Measurements from ENCODE around the gene NUMA1. TPM values are rescaled to one million over a fixed set of nuclear protein-coding genes. Genes with fewer than 3 reads are reported as not detected.

Gene NUMA1
- total RNA-seq, 1 donor from 2014 or later, result 130 TPM

DNA sequence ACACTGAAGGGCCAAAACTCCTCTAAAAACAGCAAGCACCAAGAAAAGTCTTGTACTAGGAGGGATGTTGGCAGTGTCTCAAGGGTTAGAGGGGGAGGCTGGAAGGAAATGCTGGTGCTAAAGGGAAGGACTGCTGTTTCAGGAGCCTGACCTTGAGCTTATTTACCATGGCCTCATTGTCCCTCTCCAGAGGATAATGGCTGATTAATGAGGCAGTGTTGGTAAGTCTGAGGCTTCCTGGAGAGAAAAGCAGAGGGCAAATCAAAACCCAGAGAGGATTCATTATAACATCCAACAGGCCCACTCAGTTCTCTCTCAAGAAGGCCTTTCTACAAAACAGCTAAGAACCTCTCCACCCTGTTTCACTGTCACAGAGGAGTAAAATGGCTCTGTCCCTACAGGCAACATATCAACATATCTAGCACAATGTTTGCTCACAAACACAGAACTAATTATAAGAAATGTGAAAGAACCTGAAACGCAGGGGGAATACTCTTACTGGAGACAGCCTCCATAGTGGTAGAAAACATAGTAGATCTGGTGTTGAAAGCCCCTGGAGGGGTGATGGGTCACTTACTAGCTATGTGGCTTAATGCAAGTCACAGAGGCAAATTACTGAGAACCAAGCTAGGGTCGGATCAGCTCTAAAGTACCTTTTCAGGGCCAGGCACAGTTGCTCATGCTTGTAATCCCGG is 31.4 kb downstream of the NUMA1 start:
- Histone ChIP-seq H3K79me2 (ENCODE audit: low read depth) (peaks cover 96% of the 10 kb centered on the region), H3K27me3 (no peaks in the 10 kb centered on the region), H3K27ac (no peak overlapping the region)

DNA sequence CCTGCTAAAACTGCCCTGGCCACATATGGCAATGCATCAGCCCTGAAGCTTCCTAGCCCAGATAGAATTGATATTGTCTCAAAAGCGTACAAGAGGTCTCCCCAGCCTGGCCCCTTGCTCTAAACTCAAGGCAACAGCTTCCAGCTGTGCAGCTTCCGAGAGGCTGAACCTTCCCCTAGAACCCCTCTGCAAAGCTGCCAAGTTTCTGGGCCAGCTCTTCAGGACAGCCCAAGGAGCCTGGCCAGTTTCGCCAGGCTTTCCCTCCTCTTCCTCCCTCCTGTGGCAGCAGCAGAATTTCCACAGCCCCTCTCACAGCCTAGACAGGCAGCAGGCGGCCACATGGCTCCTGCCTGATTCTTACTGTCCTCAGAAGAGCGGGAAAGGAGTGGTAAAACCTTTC is 34.5 kb downstream of the NUMA1 start:
- Mint-ChIP-seq H3K4me1 (peaks cover 34% of the 10 kb centered on the region), H3K9me3 (no peaks in the 10 kb centered on the region), H3K27me3 (ENCODE audit: insufficient read depth, low read depth) (peaks cover 2% of the 10 kb centered on the region), H3K27ac (no peak overlapping the region), H3K4me3 (no peak overlapping the region), H3K36me3 (no peaks in the 10 kb centered on the region)
- no peaks in the 10 kb centered on the region for H3K9me3 ChIP-seq (ENCODE audit: low read depth)
- TF ChIP-seq, protein P1, sequence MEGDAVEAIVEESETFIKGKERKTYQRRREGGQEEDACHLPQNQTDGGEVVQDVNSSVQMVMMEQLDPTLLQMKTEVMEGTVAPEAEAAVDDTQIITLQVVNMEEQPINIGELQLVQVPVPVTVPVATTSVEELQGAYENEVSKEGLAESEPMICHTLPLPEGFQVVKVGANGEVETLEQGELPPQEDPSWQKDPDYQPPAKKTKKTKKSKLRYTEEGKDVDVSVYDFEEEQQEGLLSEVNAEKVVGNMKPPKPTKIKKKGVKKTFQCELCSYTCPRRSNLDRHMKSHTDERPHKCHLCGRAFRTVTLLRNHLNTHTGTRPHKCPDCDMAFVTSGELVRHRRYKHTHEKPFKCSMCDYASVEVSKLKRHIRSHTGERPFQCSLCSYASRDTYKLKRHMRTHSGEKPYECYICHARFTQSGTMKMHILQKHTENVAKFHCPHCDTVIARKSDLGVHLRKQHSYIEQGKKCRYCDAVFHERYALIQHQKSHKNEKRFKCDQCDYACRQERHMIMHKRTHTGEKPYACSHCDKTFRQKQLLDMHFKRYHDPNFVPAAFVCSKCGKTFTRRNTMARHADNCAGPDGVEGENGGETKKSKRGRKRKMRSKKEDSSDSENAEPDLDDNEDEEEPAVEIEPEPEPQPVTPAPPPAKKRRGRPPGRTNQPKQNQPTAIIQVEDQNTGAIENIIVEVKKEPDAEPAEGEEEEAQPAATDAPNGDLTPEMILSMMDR (IDR thresholded peaks at IDR 0.05), result no peak
- no peak for TF ChIP-seq EZH2phosphoT487 (IDR thresholded peaks at IDR 0.05)
- TF ChIP-seq EZH2 (IDR thresholded peaks at IDR 0.05), result no peak
- DNase-seq (ENCODE audit: low spot score), result no peak
- no peaks in the 10 kb centered on the region for H3K27me3 ChIP-seq
- H3K36me3 ChIP-seq, result no peaks in the 10 kb centered on the region
- no peak overlapping the region for H2AFZ ChIP-seq (replicated peaks)
- no peak overlapping the region for H3K27ac ChIP-seq
- H3F3A ChIP-seq (ENCODE audit: low read depth), result peaks cover 37% of the 10 kb centered on the region
- peaks cover 23% of the 10 kb centered on the region for H4K20me1 ChIP-seq (ENCODE audit: low read depth)
- H3K9ac ChIP-seq, result no peak overlapping the region
- H3K79me2 ChIP-seq (ENCODE audit: low read depth), result peaks cover 86% of the 10 kb centered on the region
- H3K4me1 ChIP-seq, result peaks cover 21% of the 10 kb centered on the region
- no peak overlapping the region for H3K4me3 ChIP-seq
- no peak overlapping the region for H3K4me2 ChIP-seq

More for the DNA sequence above, 31.4 kb downstream of the NUMA1 start:
- H3K4me2 ChIP-seq, result no peak overlapping the region
- Mint-ChIP-seq H3K27me3 (ENCODE audit: insufficient read depth, low read depth) (peaks cover 2% of the 10 kb centered on the region), H3K4me3 (no peak overlapping the region), H3K4me1 (peaks cover 36% of the 10 kb centered on the region), H3K36me3 (no peaks in the 10 kb centered on the region), H3K27ac (no peak overlapping the region), H3K9me3 (no peaks in the 10 kb centered on the region)
- no peak overlapping the region for H3K9ac ChIP-seq
- no peak overlapping the region for H2AFZ ChIP-seq (replicated peaks)
- no peak for DNase-seq (ENCODE audit: low spot score)
- no peaks in the 10 kb centered on the region for H3K36me3 ChIP-seq
- H3K4me1 ChIP-seq, result peaks cover 16% of the 10 kb centered on the region
- no peak overlapping the region for H3K4me3 ChIP-seq
- TF ChIP-seq, protein P1 (IDR thresholded peaks at IDR 0.05), result no peak
- TF ChIP-seq EZH2 (IDR thresholded peaks at IDR 0.05) (no peak), EZH2phosphoT487 (IDR thresholded peaks at IDR 0.05) (no peak)
- H4K20me1 ChIP-seq (ENCODE audit: low read depth), result peaks cover 52% of the 10 kb centered on the region
- H3K9me3 ChIP-seq (ENCODE audit: low read depth), result no peaks in the 10 kb centered on the region
- peaks cover 7% of the 10 kb centered on the region for H3F3A ChIP-seq (ENCODE audit: low read depth)

DNA sequence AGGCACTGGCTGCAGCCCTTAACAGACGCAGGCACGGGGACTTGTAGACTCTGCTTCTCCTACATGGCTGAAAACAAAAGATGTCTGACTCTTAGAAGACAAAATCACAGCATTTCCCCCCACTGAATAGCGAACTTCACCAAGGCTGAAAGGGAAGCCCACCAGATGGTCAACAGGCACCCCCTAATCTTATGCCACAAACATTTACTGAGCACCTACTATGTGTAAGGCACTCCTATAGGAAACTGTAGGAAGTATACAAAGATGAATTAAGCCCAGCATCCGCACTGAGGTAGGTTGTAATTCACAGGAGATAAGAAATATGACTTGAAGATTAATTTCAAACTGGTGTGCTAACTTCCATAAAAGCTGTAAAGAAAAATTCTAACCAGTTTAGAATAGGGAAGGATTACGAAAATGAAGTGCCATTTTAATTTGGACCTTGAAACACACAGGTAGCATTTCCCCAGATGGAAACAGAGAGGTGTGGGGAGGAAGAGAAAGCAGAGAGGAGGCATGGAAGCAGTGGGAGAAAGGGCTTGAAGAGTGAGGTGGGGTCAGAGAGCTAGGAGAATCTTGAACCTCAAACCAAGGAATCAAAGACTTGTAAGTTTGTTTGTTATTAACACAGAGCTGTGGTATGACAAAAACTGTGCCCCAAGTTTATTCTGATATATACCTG is 38.1 kb downstream of the NUMA1 start:
- Histone ChIP-seq H2AFZ (replicated peaks) (no peak overlapping the region), H3K4me2 (peak overlapping the region; percentile 78), H3K4me1 (peaks cover 44% of the 10 kb centered on the region), H3K36me3 (no peaks in the 10 kb centered on the region), H3K4me3 (peak overlapping the region; percentile 54), H3K79me2 (ENCODE audit: low read depth) (peaks cover 85% of the 10 kb centered on the region), H3K27me3 (no peaks in the 10 kb centered on the region), H3K27ac (peak overlapping the region; percentile 90), H3F3A (ENCODE audit: low read depth) (peaks cover 56% of the 10 kb centered on the region), H3K9me3 (ENCODE audit: low read depth) (no peaks in the 10 kb centered on the region), H4K20me1 (ENCODE audit: low read depth) (peaks cover 14% of the 10 kb centered on the region), H3K9ac (no peak overlapping the region)
- Mint-ChIP-seq H3K4me3 (no peak overlapping the region), H3K4me1 (peaks cover 19% of the 10 kb centered on the region), H3K9me3 (no peaks in the 10 kb centered on the region), H3K27ac (no peak overlapping the region), H3K36me3 (no peaks in the 10 kb centered on the region), H3K27me3 (ENCODE audit: insufficient read depth, low read depth) (peaks cover 2% of the 10 kb centered on the region)
- no peak for DNase-seq (ENCODE audit: low spot score)
- no peak for TF ChIP-seq EZH2phosphoT487 (IDR thresholded peaks at IDR 0.05)
- no peak for TF ChIP-seq EZH2 (IDR thresholded peaks at IDR 0.05)
- TF ChIP-seq, protein P1 (IDR thresholded peaks at IDR 0.05), result no peak

Measured in neural progenitor cell (in vitro differentiated cells).